GM19328 (cell line): ENCODE measurements around the gene AK8.

Experiments
- ATAC-seq: cut with Tn5 transposase; IDR thresholded peaks from one replicate; pipeline ENCODE4 v1.9.1; 2021; ENCODE audit warnings: mild to moderate bottlenecking, moderate library complexity; ENCODE audit not compliant: unreplicated experiment

Gene AK8

GRCh38 chr9:132888151-132888550 lies 10.1 kb upstream of the AK8 start:
- ATAC-seq: no peak

GRCh38 chr9:132887181-132888120 lies 9.4 kb upstream of the AK8 start:
- ATAC-seq: no peak

- no peak for ATAC-seq
Measured at GRCh38 chr9:132886334-132886725, 8.2 kb upstream of the AK8 start.

- ATAC-seq: no peak
Measured at GRCh38 chr9:132885720-132886333, 7.7 kb upstream of the AK8 start.

- ATAC-seq: no peak
Measured at GRCh38 chr9:132883349-132884294, 5.5 kb upstream of the AK8 start.

GRCh38 chr9:132882616-132883015 lies 4.5 kb upstream of the AK8 start:
- no peak for ATAC-seq

GRCh38 chr9:132881826-132882225 lies 3.7 kb upstream of the AK8 start:
- ATAC-seq: no peak

GRCh38 chr9:132880324-132880661 lies 2.2 kb upstream of the AK8 start:
- no peak for ATAC-seq

- no peak for ATAC-seq
Measured at GRCh38 chr9:132879457-132880323, 1.6 kb upstream of the AK8 start.

GRCh38 chr9:132878695-132879456 lies 792 bp upstream of the AK8 start, which contains the start of gene SPACA9:
Gene SPACA9, plus strand, starts transcription at chr9:132878898. Its CDS starts 5,050 bp downstream, at chr9:132883948.
- ATAC-seq: no peak

GRCh38 chr9:132877458-132877823 lies 643 bp downstream of the AK8 start:
- no peak for ATAC-seq

GRCh38 chr9:132876849-132877248 lies 1.2 kb downstream of the AK8 start:
- no peak for ATAC-seq

- ATAC-seq: no peak
Measured at GRCh38 chr9:132875159-132875558, 2.9 kb downstream of the AK8 start.

- no peak for ATAC-seq
Measured at GRCh38 chr9:132873403-132873802, 4.7 kb downstream of the AK8 start.

- no peak for ATAC-seq
Measured at GRCh38 chr9:132869266-132869665, 8.8 kb downstream of the AK8 start.

GRCh38 chr9:132866898-132867297 lies 11.2 kb downstream of the AK8 start:
- no peak for ATAC-seq

GRCh38 chr9:132864691-132865090 lies 13.4 kb downstream of the AK8 start:
- no peak for ATAC-seq

- ATAC-seq: no peak
Measured at GRCh38 chr9:132864277-132864676, 13.8 kb downstream of the AK8 start.

- no peak for ATAC-seq
Measured at GRCh38 chr9:132863096-132863495, 15.0 kb downstream of the AK8 start.

- no peak for ATAC-seq
Measured at GRCh38 chr9:132862533-132862932, 15.6 kb downstream of the AK8 start.
